ENCODE measurements around the gene DRD2. TPM values are rescaled to one million over a fixed set of nuclear protein-coding genes. Genes with fewer than 3 reads are reported as not detected.

Gene DRD2
- total RNA-seq, 2 experiments from 2014 or later: not detected

GRCh38 chr11:113481672-113482071, 6.5 kb upstream of the DRD2 start:
- Histone ChIP-seq H3K9me3 (ENCODE audit: low read length) (no peaks in the 10 kb centered on the region), H4K20me1 (ENCODE audit: insufficient read depth, low read length) (no peaks in the 10 kb centered on the region), H3K36me3 (ENCODE audit: insufficient read depth, low read length) (no peaks in the 10 kb centered on the region), H3K27ac (ENCODE audit: low read depth, low read length, poor library complexity, severe bottlenecking) (no peak overlapping the region), H3K4me3 (ENCODE audit: low read depth, low read length, poor library complexity, severe bottlenecking) (no peak overlapping the region), H3K4me1 (ENCODE audit: insufficient read depth, low read length, poor library complexity, severe bottlenecking) (no peaks in the 10 kb centered on the region), H2AFZ (ENCODE audit: low read length) (no peak overlapping the region), H3K4me2 (ENCODE audit: low read length) (no peak overlapping the region), H3K9me2 (ENCODE audit: insufficient read depth, low read length) (no peaks in the 10 kb centered on the region), H3K79me2 (ENCODE audit: insufficient read depth, low read depth, low read length) (no peaks in the 10 kb centered on the region)
- intact Hi-C loops (cut with micrococcal nuclease; ENCODE audit: unreplicated experiment): no loop called here
- BruUV-seq (replicated peaks): no TSS peak
- DNase-seq (ENCODE audit: low spot score): no peak
- ChIA-PET POLR2A (no interaction called here), CTCF (ENCODE audit: unreplicated experiment) (no interaction called here)
- no peak for TF ChIP-seq CTCF (conservative IDR thresholded peaks at IDR 0.05; ENCODE audit: low read length)
- TF ChIP-seq EZH2phosphoT487 (IDR thresholded peaks at IDR 0.05; ENCODE audit: borderline replicate concordance, low read depth, low read length): no peak

GRCh38 chr11:113481226-113481625, 6.0 kb upstream of the DRD2 start:
- TF ChIP-seq EZH2phosphoT487 (IDR thresholded peaks at IDR 0.05; ENCODE audit: borderline replicate concordance, low read depth, low read length) (no peak), CTCF (conservative IDR thresholded peaks at IDR 0.05; ENCODE audit: low read length) (no peak)
- H3K4me3 ChIP-seq (ENCODE audit: low read depth, low read length, poor library complexity, severe bottlenecking): no peak overlapping the region
- no peaks in the 10 kb centered on the region for H4K20me1 ChIP-seq (ENCODE audit: insufficient read depth, low read length)
- H3K9me2 ChIP-seq (ENCODE audit: insufficient read depth, low read length): no peaks in the 10 kb centered on the region
- POLR2A ChIA-PET: interaction anchor here (0.6 kb wide), 1 partner anchor 153 kb away, joined by 3 read pairs; no protein-coding TSS in a partner anchor
- H2AFZ ChIP-seq (ENCODE audit: low read length): no peak overlapping the region
- no peak overlapping the region for H3K4me2 ChIP-seq (ENCODE audit: low read length)
- H3K27ac ChIP-seq (ENCODE audit: low read depth, low read length, poor library complexity, severe bottlenecking): no peak overlapping the region
- BruUV-seq (replicated peaks): no TSS peak
- CTCF ChIA-PET (ENCODE audit: unreplicated experiment): no interaction called here
- no peaks in the 10 kb centered on the region for H3K79me2 ChIP-seq (ENCODE audit: insufficient read depth, low read depth, low read length)
- H3K36me3 ChIP-seq (ENCODE audit: insufficient read depth, low read length): no peaks in the 10 kb centered on the region
- DNase-seq (ENCODE audit: low spot score): no peak
- H3K4me1 ChIP-seq (ENCODE audit: insufficient read depth, low read length, poor library complexity, severe bottlenecking): no peaks in the 10 kb centered on the region
- intact Hi-C loops (cut with micrococcal nuclease; ENCODE audit: unreplicated experiment): no loop called here
- no peaks in the 10 kb centered on the region for H3K9me3 ChIP-seq (ENCODE audit: low read length)

- ChIA-PET POLR2A (no interaction called here), CTCF (ENCODE audit: unreplicated experiment) (no interaction called here)
- no peaks in the 10 kb centered on the region for H3K36me3 ChIP-seq (ENCODE audit: insufficient read depth, low read length)
Observed at GRCh38 chr11:113477321-113477720, 2.1 kb upstream of the DRD2 start.

More at GRCh38 chr11:113477321-113477720, 2.1 kb upstream of the DRD2 start:
- no peak overlapping the region for H3K4me3 ChIP-seq (ENCODE audit: low read depth, low read length, poor library complexity, severe bottlenecking)
- intact Hi-C loops (cut with micrococcal nuclease; ENCODE audit: unreplicated experiment): no loop called here
- TF ChIP-seq EZH2phosphoT487 (IDR thresholded peaks at IDR 0.05; ENCODE audit: borderline replicate concordance, low read depth, low read length) (no peak), CTCF (conservative IDR thresholded peaks at IDR 0.05; ENCODE audit: low read length) (no peak)
- no peaks in the 10 kb centered on the region for H3K79me2 ChIP-seq (ENCODE audit: insufficient read depth, low read depth, low read length)
- no peak for DNase-seq (ENCODE audit: low spot score)
- no peaks in the 10 kb centered on the region for H3K9me3 ChIP-seq (ENCODE audit: low read length)
- no peak overlapping the region for H2AFZ ChIP-seq (ENCODE audit: low read length)
- H3K4me2 ChIP-seq (ENCODE audit: low read length): no peak overlapping the region
- H3K4me1 ChIP-seq (ENCODE audit: insufficient read depth, low read length, poor library complexity, severe bottlenecking): no peaks in the 10 kb centered on the region
- H3K9me2 ChIP-seq (ENCODE audit: insufficient read depth, low read length): no peaks in the 10 kb centered on the region
- BruUV-seq (replicated peaks): no TSS peak
- H3K27ac ChIP-seq (ENCODE audit: low read depth, low read length, poor library complexity, severe bottlenecking): no peak overlapping the region
- H4K20me1 ChIP-seq (ENCODE audit: insufficient read depth, low read length): no peaks in the 10 kb centered on the region

Measured in OCI-LY7 (cell line).